Karpas-422 (cell line): Measurements from ENCODE around the gene HDAC9. TPM values are rescaled to one million over a fixed set of nuclear protein-coding genes. Genes with fewer than 3 reads are reported as not detected.

Experiments
- DNase-seq: peaks from one replicate; pipeline ENCODE4 v3.0.0-alpha.2; 2015
- H2AFZ ChIP-seq: fragments of 200-600 bp; sonication (generic); 2 replicates; pipeline ENCODE4 v1.6.1; 2014; ENCODE audit warnings: antibody characterized with exemption, low read length, mixed read lengths
- H3K27ac ChIP-seq: fragments of 200-600 bp; sonication (generic); 2 replicates; pipeline ENCODE4 v1.5.1; 2014; ENCODE audit warnings: mild to moderate bottlenecking, low read length, moderate library complexity
- H3K27me3 ChIP-seq: fragments of 200-600 bp; sonication (generic); 2 replicates; pipeline ENCODE4 v1.6.1; 2014; ENCODE audit warnings: low read length, mixed read lengths
- H3K36me3 ChIP-seq: fragments of 200-600 bp; sonication (generic); 2 replicates; pipeline ENCODE4 v1.6.1; 2014; ENCODE audit warnings: low read length, mixed read lengths; ENCODE audit not compliant: insufficient read depth
- H3K4me1 ChIP-seq: fragments of 200-600 bp; sonication (generic); 2 replicates; pipeline ENCODE4 v1.6.1; 2014; ENCODE audit warnings: mild to moderate bottlenecking, low read length, mixed read lengths
- H3K4me2 ChIP-seq: fragments of 200-600 bp; sonication (generic); 2 replicates; pipeline ENCODE4 v1.6.1; 2014; ENCODE audit warnings: low read length, low read depth, mild to moderate bottlenecking; ENCODE audit not compliant: poor library complexity, severe bottlenecking
- H3K4me3 ChIP-seq: fragments of 200-600 bp; sonication (generic); 2 replicates; pipeline ENCODE4 v1.5.1; 2014; ENCODE audit warnings: mild to moderate bottlenecking, antibody characterized with exemption, low read length, mixed read lengths
- H3K79me2 ChIP-seq: fragments of 200-600 bp; sonication (generic); 2 replicates; pipeline ENCODE4 v1.6.1; 2014; ENCODE audit warnings: mild to moderate bottlenecking, low read length, mixed read lengths
- H3K9ac ChIP-seq: fragments of 200-600 bp; sonication (generic); 2 replicates; pipeline ENCODE4 v1.6.0; 2014; ENCODE audit warnings: low read length
- H3K9me2 ChIP-seq: fragments of 200-600 bp; sonication (generic), shearing (Covaris generic); replicated peaks from 2 replicates; pipeline ENCODE4 v1.6.0; 2014; ENCODE audit warnings: mild to moderate bottlenecking, low read length, moderate library complexity; ENCODE audit not compliant: insufficient read depth
- H3K9me3 ChIP-seq: fragments of 300-700, 200-600 bp; sonication (generic); 2 replicates; pipeline ENCODE4 v1.6.1; 2014; ENCODE audit warnings: low read length, mixed read lengths
- H4K20me1 ChIP-seq: fragments of 200-600 bp; sonication (generic); 2 replicates; pipeline ENCODE4 v1.6.1; 2014; ENCODE audit warnings: mild to moderate bottlenecking, antibody characterized with exemption, low read length, low read depth; ENCODE audit not compliant: insufficient read depth
- total RNA-seq: library from RNA; depleted of rRNA; stranded (reverse); fragments of >200 nt; shearing (Covaris generic); gene quantifications from 2 replicates; pipeline ENCODE4 v1.2.3, GENCODE V29; 2014; ENCODE audit warnings: low replicate concordance

HDAC9 gene
- total RNA-seq, 1 experiment from 2014 or later, result 5.2 TPM

DNA sequence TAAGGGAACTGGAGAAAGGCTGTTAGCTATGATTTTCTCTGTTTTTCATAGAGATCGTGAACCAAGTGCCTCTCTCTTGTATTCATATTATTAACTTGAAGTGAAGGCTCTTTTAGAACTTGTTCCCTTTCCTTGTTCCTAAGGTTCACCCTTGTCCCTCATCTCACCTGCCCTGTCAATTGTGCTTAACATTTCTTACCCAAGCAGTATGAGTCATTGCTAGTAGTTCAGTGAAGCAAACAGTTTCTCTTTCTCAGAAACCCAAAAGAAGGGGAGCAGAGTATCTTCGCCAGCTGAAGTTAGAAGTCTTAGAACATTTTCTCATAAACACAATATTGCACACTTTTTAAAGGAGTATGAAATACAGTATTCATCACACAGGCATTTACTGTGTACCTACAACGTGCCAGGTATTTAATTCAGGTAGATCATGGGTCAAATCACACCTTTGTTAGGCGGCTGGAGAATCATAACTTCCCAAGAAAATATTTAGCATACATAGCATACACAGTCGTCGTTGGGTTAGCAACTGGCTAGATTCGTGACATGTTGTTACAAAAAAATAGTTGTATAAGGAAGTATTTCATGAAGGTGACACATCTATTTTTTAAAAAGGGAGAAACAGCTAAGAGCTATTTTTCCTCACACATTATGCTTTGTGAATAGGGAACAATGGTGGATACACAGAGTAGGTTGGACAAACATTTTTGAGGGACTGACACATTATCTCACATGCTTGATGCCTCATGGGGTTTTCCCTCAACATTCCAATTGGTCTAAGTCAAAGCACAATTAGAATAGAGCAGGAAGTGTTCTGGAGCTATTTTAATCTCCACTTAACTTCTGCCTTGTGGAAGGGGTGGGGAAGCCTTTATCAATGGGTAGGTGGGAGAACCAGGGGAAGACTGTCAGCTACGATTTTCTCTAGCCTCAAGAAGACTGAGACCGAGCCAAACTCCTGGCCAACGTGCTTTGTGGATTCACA is 13.2 kb downstream of the HDAC9 start:
- no peaks in the 10 kb centered on the region for H3K9me3 ChIP-seq
- no peak overlapping the region for H2AFZ ChIP-seq
- H4K20me1 ChIP-seq, result no peaks in the 10 kb centered on the region
- H3K9me2 ChIP-seq, result no peaks in the 10 kb centered on the region
- H3K9ac ChIP-seq, result no peak overlapping the region
- H3K27me3 ChIP-seq, result no peaks in the 10 kb centered on the region
- no peak overlapping the region for H3K27ac ChIP-seq
- H3K4me2 ChIP-seq, result peak overlapping the region; percentile 17
- H3K4me3 ChIP-seq, result no peak overlapping the region
- peaks cover 34% of the 10 kb centered on the region for H3K4me1 ChIP-seq
- H3K79me2 ChIP-seq, result no peaks in the 10 kb centered on the region
- DNase-seq, result no peak
- H3K36me3 ChIP-seq, result no peaks in the 10 kb centered on the region

DNA sequence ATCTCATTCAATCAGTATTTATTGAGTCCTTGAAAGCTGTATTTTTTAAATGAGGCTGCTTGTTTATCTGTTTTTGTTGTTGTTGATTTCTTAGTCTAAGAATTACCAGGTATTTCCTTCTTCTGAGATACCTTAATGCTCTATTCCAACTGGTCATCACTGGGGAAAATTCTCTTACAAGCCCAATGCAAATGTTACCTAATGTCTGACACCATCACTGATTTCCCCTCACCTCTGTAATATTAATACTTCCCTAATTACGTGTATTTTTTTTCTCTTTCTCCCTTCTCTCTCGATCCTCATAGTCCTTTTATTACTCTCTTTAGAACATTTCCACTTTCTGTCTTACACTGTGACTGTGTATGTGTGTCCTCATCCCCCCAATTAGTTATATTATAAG is 13.9 kb downstream of the HDAC9 start:
- peak overlapping the region; percentile 2 for H3K4me2 ChIP-seq
- H4K20me1 ChIP-seq, result no peaks in the 10 kb centered on the region
- no peaks in the 10 kb centered on the region for H3K9me3 ChIP-seq
- H3K4me1 ChIP-seq, result peaks cover 31% of the 10 kb centered on the region
- no peak overlapping the region for H3K4me3 ChIP-seq
- DNase-seq, result no peak
- H3K27me3 ChIP-seq, result no peaks in the 10 kb centered on the region
- no peak overlapping the region for H3K27ac ChIP-seq
- no peaks in the 10 kb centered on the region for H3K79me2 ChIP-seq
- H3K9me2 ChIP-seq, result no peaks in the 10 kb centered on the region
- no peak overlapping the region for H2AFZ ChIP-seq
- H3K36me3 ChIP-seq, result no peaks in the 10 kb centered on the region
- H3K9ac ChIP-seq, result no peak overlapping the region

GRCh38 chr7:18511351-18512140 is 16.0 kb downstream of the HDAC9 start:
- Histone ChIP-seq H2AFZ (no peak overlapping the region), H3K4me1 (peaks cover 22% of the 10 kb centered on the region)

GRCh38 chr7:18513343-18513742 is 17.8 kb downstream of the HDAC9 start:
- DNase-seq, result no peak
- no peaks in the 10 kb centered on the region for H3K9me3 ChIP-seq
- no peak overlapping the region for H3K4me3 ChIP-seq
- no peaks in the 10 kb centered on the region for H3K36me3 ChIP-seq
- no peaks in the 10 kb centered on the region for H3K27me3 ChIP-seq
- H3K79me2 ChIP-seq, result no peaks in the 10 kb centered on the region
- no peak overlapping the region for H3K9ac ChIP-seq
- peaks cover 35% of the 10 kb centered on the region for H3K4me1 ChIP-seq
- H3K9me2 ChIP-seq, result no peaks in the 10 kb centered on the region
- H2AFZ ChIP-seq, result no peak overlapping the region
- no peak overlapping the region for H3K27ac ChIP-seq
- H3K4me2 ChIP-seq, result no peak overlapping the region
- H4K20me1 ChIP-seq, result no peaks in the 10 kb centered on the region

More at GRCh38 chr7:18511351-18512140, 16.0 kb downstream of the HDAC9 start:
- H3K9ac ChIP-seq, result no peak overlapping the region
- no peaks in the 10 kb centered on the region for H4K20me1 ChIP-seq
- H3K27me3 ChIP-seq, result no peaks in the 10 kb centered on the region
- H3K4me2 ChIP-seq, result no peak overlapping the region
- no peak overlapping the region for H3K27ac ChIP-seq
- H3K9me3 ChIP-seq, result no peaks in the 10 kb centered on the region
- DNase-seq, result no peak
- no peaks in the 10 kb centered on the region for H3K36me3 ChIP-seq
- H3K79me2 ChIP-seq, result no peaks in the 10 kb centered on the region
- H3K9me2 ChIP-seq, result no peaks in the 10 kb centered on the region
- H3K4me3 ChIP-seq, result no peak overlapping the region

- Histone ChIP-seq H3K79me2 (no peaks in the 10 kb centered on the region), H4K20me1 (no peaks in the 10 kb centered on the region), H3K27ac (no peak overlapping the region), H3K36me3 (no peaks in the 10 kb centered on the region), H3K4me2 (no peak overlapping the region), H2AFZ (peak overlapping the region; percentile 22; the same call in 1 of the 2 replicates), H3K4me1 (peaks cover 35% of the 10 kb centered on the region), H3K4me3 (no peak overlapping the region), H3K9me2 (no peaks in the 10 kb centered on the region), H3K27me3 (no peaks in the 10 kb centered on the region), H3K9me3 (no peaks in the 10 kb centered on the region), H3K9ac (no peak overlapping the region)
- no peak for DNase-seq
Measured at GRCh38 chr7:18515067-18515466, 19.5 kb downstream of the HDAC9 start.

DNA sequence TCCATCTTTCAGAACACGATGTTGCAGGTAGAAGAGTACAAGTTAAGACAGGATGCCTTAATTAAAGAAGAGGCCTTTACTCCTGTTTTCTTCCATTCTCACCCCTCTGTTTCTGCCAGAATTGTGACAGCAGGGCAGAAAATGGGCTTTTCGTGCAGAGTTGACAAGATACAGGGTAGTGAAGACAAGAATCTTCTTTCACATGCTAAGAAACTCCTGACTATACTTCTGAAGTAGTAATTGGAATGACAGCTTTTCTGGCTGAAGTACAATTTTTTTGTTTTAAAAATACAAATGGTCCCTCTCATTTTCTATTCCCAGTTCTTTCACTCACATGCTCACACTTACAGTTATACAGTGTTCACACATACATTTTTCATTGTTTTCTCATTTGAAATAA is 22.1 kb downstream of the HDAC9 start:
- H3K9me2 ChIP-seq, result no peaks in the 10 kb centered on the region
- no peak overlapping the region for H3K4me3 ChIP-seq
- peak overlapping the region; percentile 29 for H2AFZ ChIP-seq
- no peaks in the 10 kb centered on the region for H3K36me3 ChIP-seq
- H3K79me2 ChIP-seq, result no peaks in the 10 kb centered on the region
- no peak overlapping the region for H3K27ac ChIP-seq
- DNase-seq, result no peak
- no peaks in the 10 kb centered on the region for H4K20me1 ChIP-seq
- H3K27me3 ChIP-seq, result no peaks in the 10 kb centered on the region
- H3K9me3 ChIP-seq, result no peaks in the 10 kb centered on the region
- H3K4me2 ChIP-seq, result no peak overlapping the region
- H3K4me1 ChIP-seq, result peaks cover 56% of the 10 kb centered on the region
- H3K9ac ChIP-seq, result no peak overlapping the region

DNA sequence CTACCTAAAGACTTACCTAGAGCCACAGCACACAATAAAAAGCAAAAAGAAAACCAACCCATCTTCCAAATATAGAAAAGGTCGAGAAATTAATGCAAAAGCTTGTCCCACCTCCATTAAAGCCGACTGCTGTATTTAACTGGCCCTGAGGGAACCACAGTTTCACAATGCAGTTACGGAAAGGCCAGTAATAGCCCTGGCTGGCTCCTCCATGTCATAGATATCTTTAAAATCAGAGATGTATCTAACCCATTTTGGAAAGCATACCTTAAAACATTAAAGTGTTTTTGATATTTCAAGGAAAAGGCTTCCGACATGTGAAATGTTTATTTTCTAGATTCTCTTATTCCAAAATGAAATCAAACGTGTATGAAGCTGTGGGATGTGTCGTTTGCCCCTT is 23.0 kb downstream of the HDAC9 start:
- Histone ChIP-seq H3K9me2 (no peaks in the 10 kb centered on the region), H3K27ac (no peak overlapping the region)

More for the DNA sequence above, 23.0 kb downstream of the HDAC9 start:
- H3K4me3 ChIP-seq, result peak overlapping the region; percentile 11; the same call in 1 of the 2 replicates
- H3K9ac ChIP-seq, result no peak overlapping the region
- H2AFZ ChIP-seq, result peak overlapping the region; percentile 54; the same call in 1 of the 2 replicates
- H3K9me3 ChIP-seq, result no peaks in the 10 kb centered on the region
- no peaks in the 10 kb centered on the region for H3K79me2 ChIP-seq
- peak overlapping the region; percentile 79 for H3K4me2 ChIP-seq
- H3K36me3 ChIP-seq, result no peaks in the 10 kb centered on the region
- no peaks in the 10 kb centered on the region for H4K20me1 ChIP-seq
- peak; percentile 51 for DNase-seq
- H3K4me1 ChIP-seq, result peaks cover 58% of the 10 kb centered on the region
- no peaks in the 10 kb centered on the region for H3K27me3 ChIP-seq
